Choroid plexus epithelial cell (primary cell): Measurements from ENCODE around the gene CDK6.

Experiments used
- DNase-seq: peaks from one replicate; pipeline ENCODE4 v3.0.0-alpha.2; 2010; ENCODE audit warnings: low read depth
- H3K4me3 ChIP-seq: 2 replicates; pipeline ENCODE4 v1.5.1; 2011; ENCODE audit warnings: low read depth, mild to moderate bottlenecking, control low read depth, low read length, moderate library complexity
- TF ChIP-seq, protein P1 (sequence below): conservative IDR thresholded peaks from 2 replicates; pipeline ENCODE4 v1.5.1; 2011; ENCODE audit warnings: low read depth, mild to moderate bottlenecking, control low read depth, inconsistent platforms, low read length, moderate library complexity

Gene CDK6

DNA sequence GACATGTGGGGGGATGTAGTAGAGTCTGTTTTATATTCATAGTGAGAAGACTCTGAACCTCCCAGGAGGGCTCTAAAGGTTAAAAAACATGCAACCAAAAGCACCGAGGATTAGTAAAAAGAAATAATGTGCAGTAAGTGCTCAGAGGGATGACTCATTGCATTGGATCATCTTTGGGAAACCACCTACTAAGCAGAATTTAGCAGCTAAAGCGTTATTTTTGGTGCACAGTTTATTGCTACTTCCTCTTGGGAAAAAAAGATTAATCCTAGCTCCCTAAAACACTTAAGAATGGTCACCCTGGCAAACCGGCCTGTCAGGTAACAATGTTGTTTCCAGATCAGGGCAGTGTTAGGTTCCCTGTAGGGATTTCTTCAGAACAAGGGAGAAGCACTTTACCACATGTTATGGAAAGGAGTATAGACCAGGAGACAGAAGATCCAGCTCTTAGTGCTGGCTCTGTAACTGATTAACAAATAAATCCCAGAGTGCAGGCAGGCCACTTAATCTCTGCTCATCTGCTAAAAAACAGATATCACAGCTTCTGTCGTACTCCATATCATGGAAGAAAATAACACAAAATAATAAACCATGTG, 201.4 kb downstream of the CDK6 start:
- TF ChIP-seq, protein P1, sequence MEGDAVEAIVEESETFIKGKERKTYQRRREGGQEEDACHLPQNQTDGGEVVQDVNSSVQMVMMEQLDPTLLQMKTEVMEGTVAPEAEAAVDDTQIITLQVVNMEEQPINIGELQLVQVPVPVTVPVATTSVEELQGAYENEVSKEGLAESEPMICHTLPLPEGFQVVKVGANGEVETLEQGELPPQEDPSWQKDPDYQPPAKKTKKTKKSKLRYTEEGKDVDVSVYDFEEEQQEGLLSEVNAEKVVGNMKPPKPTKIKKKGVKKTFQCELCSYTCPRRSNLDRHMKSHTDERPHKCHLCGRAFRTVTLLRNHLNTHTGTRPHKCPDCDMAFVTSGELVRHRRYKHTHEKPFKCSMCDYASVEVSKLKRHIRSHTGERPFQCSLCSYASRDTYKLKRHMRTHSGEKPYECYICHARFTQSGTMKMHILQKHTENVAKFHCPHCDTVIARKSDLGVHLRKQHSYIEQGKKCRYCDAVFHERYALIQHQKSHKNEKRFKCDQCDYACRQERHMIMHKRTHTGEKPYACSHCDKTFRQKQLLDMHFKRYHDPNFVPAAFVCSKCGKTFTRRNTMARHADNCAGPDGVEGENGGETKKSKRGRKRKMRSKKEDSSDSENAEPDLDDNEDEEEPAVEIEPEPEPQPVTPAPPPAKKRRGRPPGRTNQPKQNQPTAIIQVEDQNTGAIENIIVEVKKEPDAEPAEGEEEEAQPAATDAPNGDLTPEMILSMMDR, result no peak
- no peak overlapping the region for H3K4me3 ChIP-seq
- DNase-seq, result peak; percentile 90

DNA sequence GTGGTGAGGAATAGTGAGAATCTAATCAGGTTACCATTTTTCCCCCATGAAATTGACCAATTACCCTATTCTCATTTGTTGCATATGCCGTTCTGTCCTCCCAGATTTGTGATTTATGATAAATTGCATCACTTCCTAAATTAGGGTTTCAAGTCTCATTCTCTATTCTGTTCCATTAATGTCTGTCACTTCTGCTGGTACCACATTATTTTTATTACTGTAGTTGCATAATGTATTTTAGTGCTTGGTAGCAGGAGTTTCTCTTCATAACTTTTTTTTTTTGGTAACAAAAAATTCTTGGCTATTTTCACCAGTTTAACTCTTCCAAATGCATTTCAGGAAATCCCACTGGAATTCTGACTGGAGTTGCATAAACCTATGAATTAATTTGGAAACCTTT, 202.2 kb downstream of the CDK6 start:
- TF ChIP-seq, protein P1, result no peak
- no peak for DNase-seq
- no peak overlapping the region for H3K4me3 ChIP-seq

- TF ChIP-seq, protein P1, result no peak
- H3K4me3 ChIP-seq, result no peak overlapping the region
- peak; percentile 93 for DNase-seq
These were observed 203.0 kb downstream of the CDK6 start for GRCh38 chr7:92633211-92633906.

GRCh38 chr7:92632791-92633190, 203.6 kb downstream of the CDK6 start:
- TF ChIP-seq, protein P1, result no peak
- H3K4me3 ChIP-seq, result no peak overlapping the region
- no peak for DNase-seq

GRCh38 chr7:92631850-92632487, 204.4 kb downstream of the CDK6 start:
- no peak for DNase-seq
- no peak overlapping the region for H3K4me3 ChIP-seq
- TF ChIP-seq, protein P1, result no peak

DNA sequence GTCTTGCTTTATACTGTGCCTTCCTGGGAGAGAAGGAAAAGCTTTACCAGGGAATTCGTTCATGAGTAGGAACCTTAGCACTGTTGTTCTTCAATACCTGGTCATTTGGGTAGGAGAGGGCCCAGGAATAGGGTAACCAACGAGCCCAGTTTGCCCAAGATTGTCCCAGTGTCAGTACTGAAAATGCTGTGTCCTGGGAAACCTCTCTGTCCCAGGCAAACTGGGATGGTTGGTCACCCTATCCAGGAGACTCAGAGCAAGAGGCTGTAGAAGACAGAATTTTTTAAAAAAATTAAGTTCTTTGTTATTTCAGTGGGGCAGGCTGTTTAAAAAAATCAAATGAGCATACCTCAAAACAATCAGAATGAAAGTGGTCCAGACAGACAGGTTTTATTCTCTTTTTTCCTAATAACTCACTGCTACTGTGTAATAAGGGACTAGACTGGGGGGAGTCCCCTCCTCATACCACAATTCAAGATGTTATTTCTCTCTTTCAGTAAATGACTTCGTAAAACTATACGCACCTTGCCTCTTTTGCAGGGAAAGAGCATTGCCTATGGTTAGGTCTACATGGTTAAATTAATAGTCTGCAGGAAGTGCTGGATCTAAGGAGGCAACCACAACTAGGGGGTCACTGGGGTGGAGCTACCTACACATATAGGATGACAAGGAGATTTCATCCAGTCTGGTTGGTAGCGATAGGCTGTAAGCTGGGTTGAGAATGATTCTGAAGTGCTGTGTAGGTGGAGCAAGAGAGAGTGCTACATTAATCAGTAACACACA, 205.1 kb downstream of the CDK6 start:
- TF ChIP-seq, protein P1, result no peak
- no peak overlapping the region for H3K4me3 ChIP-seq
- no peak for DNase-seq
